Measurements from ENCODE around the gene DIPK1A.

DNA sequence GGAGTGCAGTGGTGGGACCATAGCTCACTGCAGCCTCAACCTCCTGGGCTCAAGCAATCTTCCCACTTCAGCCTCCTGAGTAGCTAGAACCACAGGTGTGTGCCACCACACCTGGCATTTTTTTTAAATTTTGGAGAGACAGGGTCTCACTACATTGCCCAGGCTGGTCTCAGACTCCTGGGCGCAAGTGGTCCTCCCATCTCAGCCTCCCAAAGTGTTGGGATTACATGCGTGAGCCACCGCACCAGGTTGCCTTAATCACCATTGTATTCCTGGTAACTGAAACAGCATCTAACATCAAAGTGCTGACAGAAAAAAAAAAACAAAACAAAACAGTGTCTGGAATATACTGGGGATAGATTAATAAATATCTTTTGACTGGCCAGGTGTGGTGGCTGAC lies 111.2 kb downstream of the DIPK1A start:
- TF ChIP-seq, protein P1, sequence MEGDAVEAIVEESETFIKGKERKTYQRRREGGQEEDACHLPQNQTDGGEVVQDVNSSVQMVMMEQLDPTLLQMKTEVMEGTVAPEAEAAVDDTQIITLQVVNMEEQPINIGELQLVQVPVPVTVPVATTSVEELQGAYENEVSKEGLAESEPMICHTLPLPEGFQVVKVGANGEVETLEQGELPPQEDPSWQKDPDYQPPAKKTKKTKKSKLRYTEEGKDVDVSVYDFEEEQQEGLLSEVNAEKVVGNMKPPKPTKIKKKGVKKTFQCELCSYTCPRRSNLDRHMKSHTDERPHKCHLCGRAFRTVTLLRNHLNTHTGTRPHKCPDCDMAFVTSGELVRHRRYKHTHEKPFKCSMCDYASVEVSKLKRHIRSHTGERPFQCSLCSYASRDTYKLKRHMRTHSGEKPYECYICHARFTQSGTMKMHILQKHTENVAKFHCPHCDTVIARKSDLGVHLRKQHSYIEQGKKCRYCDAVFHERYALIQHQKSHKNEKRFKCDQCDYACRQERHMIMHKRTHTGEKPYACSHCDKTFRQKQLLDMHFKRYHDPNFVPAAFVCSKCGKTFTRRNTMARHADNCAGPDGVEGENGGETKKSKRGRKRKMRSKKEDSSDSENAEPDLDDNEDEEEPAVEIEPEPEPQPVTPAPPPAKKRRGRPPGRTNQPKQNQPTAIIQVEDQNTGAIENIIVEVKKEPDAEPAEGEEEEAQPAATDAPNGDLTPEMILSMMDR (IDR thresholded peaks at IDR 0.05): no peak
- TF ChIP-seq EZH2phosphoT487 (IDR thresholded peaks at IDR 0.05): no peak

Data from neural progenitor cell (in vitro differentiated cells).